HepG2 (cell line): ENCODE results near the gene NAPEPLD. TPM values are rescaled to one million over a fixed set of nuclear protein-coding genes. Genes with fewer than 3 reads are reported as not detected.

ENCODE experiments used
- GABPA ChIP-seq, 2 experiments: IDR thresholded peaks; 2 replicates each; pipeline ENCODE4 v1.6.1; 2011 to 2016; ENCODE audit warnings: low read depth in 2 of 2, low read length in 1 of 2, missing biosample characterization in 1 of 2, missing genetic modification characterization in 1 of 2
- MYC ChIP-seq: sonication (generic); formaldehyde crosslinking; IDR thresholded peaks from 2 replicates; pipeline ENCODE4 v1.9.0; 2021; ENCODE audit warnings: missing genetic modification reagents, borderline replicate concordance
- PTBP1 ChIP-seq: fragments of 200-400 bp; formaldehyde crosslinking; IDR thresholded peaks from 2 replicates; pipeline ENCODE4 v1.6.1; 2018; ENCODE audit warnings: low read length, low read depth; ENCODE audit not compliant: poor library complexity, severe bottlenecking
- SATB2 ChIP-seq: sonication (generic); formaldehyde crosslinking; IDR thresholded peaks from 2 replicates; pipeline ENCODE4 v1.5.0; 2020; ENCODE audit warnings: missing genetic modification reagents
- SSRP1 ChIP-seq: IDR thresholded peaks from 2 replicates; pipeline ENCODE4 v1.6.1; 2016; ENCODE audit warnings: control low read depth
- ZNF101 ChIP-seq: sonication (generic); formaldehyde crosslinking; IDR thresholded peaks from 2 replicates; pipeline ENCODE4 v1.4.0; 2020; ENCODE audit warnings: mild to moderate bottlenecking, low read depth, missing genetic modification reagents, borderline replicate concordance
- ZNF230 ChIP-seq: sonication (generic); formaldehyde crosslinking; IDR thresholded peaks from 2 replicates; pipeline ENCODE4 v1.4.0; 2020; ENCODE audit warnings: mild to moderate bottlenecking, missing genetic modification reagents
- ZNF567 ChIP-seq: sonication (generic); formaldehyde crosslinking; IDR thresholded peaks from 2 replicates; pipeline ENCODE4 v1.8.1; 2023; ENCODE audit warnings: mild to moderate bottlenecking, missing genetic modification reagents, borderline replicate concordance
- ZNF670 ChIP-seq: sonication (generic); formaldehyde crosslinking; IDR thresholded peaks from 2 replicates; pipeline ENCODE4 v1.8.0; 2022; ENCODE audit warnings: mild to moderate bottlenecking, missing genetic modification reagents, borderline replicate concordance
- polyA plus RNA-seq, 8 experiments: library from polyadenylated mRNA; depleted of rRNA in 3 of 8; stranded (reverse) in 7 of 8; unstranded in 1 of 8; fragments of >200 nt; fragmentation: Illumina TruSeq in 4 of 8; extraction: Trizol in 4 of 8; gene quantifications; 2 replicates each; pipeline versions ENCODE4 v1.2.1 to v1.2.3, GENCODE V29; 2011 to 2016; ENCODE audit warnings: low read depth in 4 of 8, missing spikeins in 1 of 8, mixed read lengths in 1 of 8; ENCODE audit not compliant: insufficient read depth in 1 of 8
- total RNA-seq, 5 experiments: library from RNA; depleted of rRNA; stranded (reverse); fragments of >200 nt; fragmentation: Illumina TruSeq; extraction: Trizol; gene quantifications; 2 replicates each; pipeline ENCODE4 v1.2.3, GENCODE V29; 2016; ENCODE audit warnings: low read depth in 1 of 5
- TF ChIP-seq, protein P1 (sequence below): sonication (generic); formaldehyde crosslinking; IDR thresholded peaks from 2 replicates; pipeline ENCODE4 v1.4.0; 2020; ENCODE audit warnings: mild to moderate bottlenecking, missing genetic modification reagents
- TF ChIP-seq, protein P2 (sequence below): sonication (generic); formaldehyde crosslinking; IDR thresholded peaks from 2 replicates; pipeline ENCODE4 v1.5.0; 2020; ENCODE audit warnings: mild to moderate bottlenecking, missing genetic modification reagents, borderline replicate concordance
- TF ChIP-seq, protein P3 (sequence below): sonication (generic); formaldehyde crosslinking; IDR thresholded peaks from 2 replicates; pipeline ENCODE4 v1.9.0; 2021; ENCODE audit warnings: missing genetic modification reagents, borderline replicate concordance
- TF ChIP-seq, protein P4 (sequence below): sonication (generic); formaldehyde crosslinking; IDR thresholded peaks from 2 replicates; pipeline ENCODE4 v1.5.1; 2020; ENCODE audit warnings: missing genetic modification reagents, mild to moderate bottlenecking, borderline replicate concordance

The NAPEPLD gene
- total and polyA plus RNA-seq, 2 of the 13 experiments (the other 11 are each of a cell fraction or from before 2014, with no cell fraction given), result 3.4 to 5.6 TPM

DNA sequence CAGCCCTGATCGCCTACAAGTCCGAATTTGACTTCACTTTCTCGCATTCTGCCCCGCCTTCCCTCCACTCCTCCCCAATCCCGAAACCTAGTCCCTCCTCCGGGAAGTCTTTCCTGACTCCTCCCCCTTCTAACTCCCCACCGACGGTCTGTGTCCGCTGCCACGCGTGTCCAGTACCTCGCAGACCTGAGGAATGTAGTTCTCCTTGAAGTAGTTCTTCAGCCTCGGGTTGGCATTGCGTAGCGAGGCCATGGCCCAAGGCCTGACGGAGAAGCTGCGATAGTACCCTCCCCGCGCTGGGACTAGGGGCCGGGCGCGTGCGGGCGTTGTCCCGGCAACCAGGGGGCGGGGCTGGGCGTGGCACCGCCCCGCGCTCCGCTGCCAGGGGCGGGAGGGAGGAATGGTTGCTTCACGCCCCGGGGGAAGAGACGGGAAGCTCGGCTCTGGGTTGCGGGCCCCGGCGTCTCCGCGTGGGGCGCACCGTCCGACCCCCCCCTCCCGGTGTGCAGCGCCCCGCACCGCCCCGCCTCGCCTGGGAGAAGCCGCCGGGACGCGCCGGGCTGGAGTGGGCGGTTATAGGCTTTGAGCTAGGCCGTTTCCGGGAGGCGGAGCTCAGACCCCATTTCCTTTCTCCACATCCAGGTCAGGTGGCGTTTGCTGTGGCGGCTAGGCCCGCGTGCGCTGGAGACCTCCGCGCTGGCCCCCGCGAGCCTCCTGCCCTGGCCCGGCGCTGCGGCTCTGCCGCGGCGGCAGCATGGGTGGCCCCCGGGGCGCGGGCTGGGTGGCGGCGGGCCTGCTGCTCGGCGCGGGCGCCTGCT lies 74.2 kb downstream of the NAPEPLD start, which contains the start of the genes ARMC10 and FBXL13 (continued):
- TF ChIP-seq, protein P1, sequence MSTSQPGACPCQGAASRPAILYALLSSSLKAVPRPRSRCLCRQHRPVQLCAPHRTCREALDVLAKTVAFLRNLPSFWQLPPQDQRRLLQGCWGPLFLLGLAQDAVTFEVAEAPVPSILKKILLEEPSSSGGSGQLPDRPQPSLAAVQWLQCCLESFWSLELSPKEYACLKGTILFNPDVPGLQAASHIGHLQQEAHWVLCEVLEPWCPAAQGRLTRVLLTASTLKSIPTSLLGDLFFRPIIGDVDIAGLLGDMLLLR (CRISPR knock-in tag), result no peak; the same call in none of the 2 replicates
- peak; percentile 66 for TF ChIP-seq GABPA (IDR thresholded peaks at IDR 0.05; ENCODE audit: low read depth, low read length)
- peak; percentile 80 for TF ChIP-seq GABPA (CRISPR knock-in tag; IDR thresholded peaks at IDR 0.05; ENCODE audit: low read depth)
- TF ChIP-seq ZNF230 (CRISPR knock-in tag), result no peak
- TF ChIP-seq ZNF670 (CRISPR knock-in tag), result no peak; the same call in 1 of the 2 replicates
- TF ChIP-seq SSRP1 (CRISPR knock-in tag), result 0 out of 2 replicates have a peak, but pooled peaks have one; percentile 49
- TF ChIP-seq ZNF101, result no peak
- TF ChIP-seq ZNF567 (CRISPR knock-in tag), result no peak
- TF ChIP-seq, protein P2, sequence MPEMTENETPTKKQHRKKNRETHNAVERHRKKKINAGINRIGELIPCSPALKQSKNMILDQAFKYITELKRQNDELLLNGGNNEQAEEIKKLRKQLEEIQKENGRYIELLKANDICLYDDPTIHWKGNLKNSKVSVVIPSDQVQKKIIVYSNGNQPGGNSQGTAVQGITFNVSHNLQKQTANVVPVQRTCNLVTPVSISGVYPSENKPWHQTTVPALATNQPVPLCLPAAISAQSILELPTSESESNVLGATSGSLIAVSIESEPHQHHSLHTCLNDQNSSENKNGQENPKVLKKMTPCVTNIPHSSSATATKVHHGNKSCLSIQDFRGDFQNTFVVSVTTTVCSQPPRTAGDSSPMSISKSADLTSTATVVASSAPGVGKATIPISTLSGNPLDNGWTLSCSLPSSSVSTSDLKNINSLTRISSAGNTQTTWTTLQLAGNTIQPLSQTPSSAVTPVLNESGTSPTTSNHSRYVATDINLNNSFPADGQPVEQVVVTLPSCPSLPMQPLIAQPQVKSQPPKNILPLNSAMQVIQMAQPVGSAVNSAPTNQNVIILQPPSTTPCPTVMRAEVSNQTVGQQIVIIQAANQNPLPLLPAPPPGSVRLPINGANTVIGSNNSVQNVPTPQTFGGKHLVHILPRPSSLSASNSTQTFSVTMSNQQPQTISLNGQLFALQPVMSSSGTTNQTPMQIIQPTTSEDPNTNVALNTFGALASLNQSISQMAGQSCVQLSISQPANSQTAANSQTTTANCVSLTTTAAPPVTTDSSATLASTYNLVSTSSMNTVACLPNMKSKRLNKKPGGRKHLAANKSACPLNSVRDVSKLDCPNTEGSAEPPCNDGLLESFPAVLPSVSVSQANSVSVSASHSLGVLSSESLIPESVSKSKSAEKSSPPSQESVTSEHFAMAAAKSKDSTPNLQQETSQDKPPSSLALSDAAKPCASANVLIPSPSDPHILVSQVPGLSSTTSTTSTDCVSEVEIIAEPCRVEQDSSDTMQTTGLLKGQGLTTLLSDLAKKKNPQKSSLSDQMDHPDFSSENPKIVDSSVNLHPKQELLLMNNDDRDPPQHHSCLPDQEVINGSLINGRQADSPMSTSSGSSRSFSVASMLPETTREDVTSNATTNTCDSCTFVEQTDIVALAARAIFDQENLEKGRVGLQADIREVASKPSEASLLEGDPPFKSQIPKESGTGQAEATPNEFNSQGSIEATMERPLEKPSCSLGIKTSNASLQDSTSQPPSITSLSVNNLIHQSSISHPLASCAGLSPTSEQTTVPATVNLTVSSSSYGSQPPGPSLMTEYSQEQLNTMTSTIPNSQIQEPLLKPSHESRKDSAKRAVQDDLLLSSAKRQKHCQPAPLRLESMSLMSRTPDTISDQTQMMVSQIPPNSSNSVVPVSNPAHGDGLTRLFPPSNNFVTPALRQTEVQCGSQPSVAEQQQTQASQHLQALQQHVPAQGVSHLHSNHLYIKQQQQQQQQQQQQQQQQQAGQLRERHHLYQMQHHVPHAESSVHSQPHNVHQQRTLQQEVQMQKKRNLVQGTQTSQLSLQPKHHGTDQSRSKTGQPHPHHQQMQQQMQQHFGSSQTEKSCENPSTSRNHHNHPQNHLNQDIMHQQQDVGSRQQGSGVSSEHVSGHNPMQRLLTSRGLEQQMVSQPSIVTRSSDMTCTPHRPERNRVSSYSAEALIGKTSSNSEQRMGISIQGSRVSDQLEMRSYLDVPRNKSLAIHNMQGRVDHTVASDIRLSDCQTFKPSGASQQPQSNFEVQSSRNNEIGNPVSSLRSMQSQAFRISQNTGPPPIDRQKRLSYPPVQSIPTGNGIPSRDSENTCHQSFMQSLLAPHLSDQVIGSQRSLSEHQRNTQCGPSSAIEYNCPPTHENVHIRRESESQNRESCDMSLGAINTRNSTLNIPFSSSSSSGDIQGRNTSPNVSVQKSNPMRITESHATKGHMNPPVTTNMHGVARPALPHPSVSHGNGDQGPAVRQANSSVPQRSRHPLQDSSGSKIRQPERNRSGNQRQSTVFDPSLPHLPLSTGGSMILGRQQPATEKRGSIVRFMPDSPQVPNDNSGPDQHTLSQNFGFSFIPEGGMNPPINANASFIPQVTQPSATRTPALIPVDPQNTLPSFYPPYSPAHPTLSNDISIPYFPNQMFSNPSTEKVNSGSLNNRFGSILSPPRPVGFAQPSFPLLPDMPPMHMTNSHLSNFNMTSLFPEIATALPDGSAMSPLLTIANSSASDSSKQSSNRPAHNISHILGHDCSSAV (CRISPR knock-in tag), result no peak
- TF ChIP-seq PTBP1, result no peak
- no peak; the same call in 1 of the 2 replicates for TF ChIP-seq SATB2 (CRISPR knock-in tag)
- TF ChIP-seq, protein P3, sequence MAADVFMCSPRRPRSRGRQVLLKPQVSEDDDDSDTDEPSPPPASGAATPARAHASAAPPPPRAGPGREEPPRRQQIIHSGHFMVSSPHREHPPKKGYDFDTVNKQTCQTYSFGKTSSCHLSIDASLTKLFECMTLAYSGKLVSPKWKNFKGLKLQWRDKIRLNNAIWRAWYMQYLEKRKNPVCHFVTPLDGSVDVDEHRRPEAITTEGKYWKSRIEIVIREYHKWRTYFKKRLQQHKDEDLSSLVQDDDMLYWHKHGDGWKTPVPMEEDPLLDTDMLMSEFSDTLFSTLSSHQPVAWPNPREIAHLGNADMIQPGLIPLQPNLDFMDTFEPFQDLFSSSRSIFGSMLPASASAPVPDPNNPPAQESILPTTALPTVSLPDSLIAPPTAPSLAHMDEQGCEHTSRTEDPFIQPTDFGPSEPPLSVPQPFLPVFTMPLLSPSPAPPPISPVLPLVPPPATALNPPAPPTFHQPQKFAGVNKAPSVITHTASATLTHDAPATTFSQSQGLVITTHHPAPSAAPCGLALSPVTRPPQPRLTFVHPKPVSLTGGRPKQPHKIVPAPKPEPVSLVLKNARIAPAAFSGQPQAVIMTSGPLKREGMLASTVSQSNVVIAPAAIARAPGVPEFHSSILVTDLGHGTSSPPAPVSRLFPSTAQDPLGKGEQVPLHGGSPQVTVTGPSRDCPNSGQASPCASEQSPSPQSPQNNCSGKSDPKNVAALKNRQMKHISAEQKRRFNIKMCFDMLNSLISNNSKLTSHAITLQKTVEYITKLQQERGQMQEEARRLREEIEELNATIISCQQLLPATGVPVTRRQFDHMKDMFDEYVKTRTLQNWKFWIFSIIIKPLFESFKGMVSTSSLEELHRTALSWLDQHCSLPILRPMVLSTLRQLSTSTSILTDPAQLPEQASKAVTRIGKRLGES (CRISPR knock-in tag), result no peak
- TF ChIP-seq, protein P4, sequence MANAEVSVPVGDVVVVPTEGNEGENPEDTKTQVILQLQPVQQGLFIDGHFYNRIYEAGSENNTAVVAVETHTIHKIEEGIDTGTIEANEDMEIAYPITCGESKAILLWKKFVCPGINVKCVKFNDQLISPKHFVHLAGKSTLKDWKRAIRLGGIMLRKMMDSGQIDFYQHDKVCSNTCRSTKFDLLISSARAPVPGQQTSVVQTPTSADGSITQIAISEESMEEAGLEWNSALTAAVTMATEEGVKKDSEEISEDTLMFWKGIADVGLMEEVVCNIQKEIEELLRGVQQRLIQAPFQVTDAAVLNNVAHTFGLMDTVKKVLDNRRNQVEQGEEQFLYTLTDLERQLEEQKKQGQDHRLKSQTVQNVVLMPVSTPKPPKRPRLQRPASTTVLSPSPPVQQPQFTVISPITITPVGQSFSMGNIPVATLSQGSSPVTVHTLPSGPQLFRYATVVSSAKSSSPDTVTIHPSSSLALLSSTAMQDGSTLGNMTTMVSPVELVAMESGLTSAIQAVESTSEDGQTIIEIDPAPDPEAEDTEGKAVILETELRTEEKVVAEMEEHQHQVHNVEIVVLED, result peak; percentile 76
- TF ChIP-seq MYC, result no peak; the same call in none of the 2 replicates
